Activated CD4-positive, alpha-beta memory T cell treated with anti-CD3 and anti-CD28 coated beads for 36 hours (primary cell): Measurements from ENCODE around the gene EPHB1. TPM values are rescaled to one million over a fixed set of nuclear protein-coding genes. Genes with fewer than 3 reads are reported as not detected.

Experiments
- CTCF ChIA-PET: fragments of 350-600 bp; sonication (Branson Sonifier 250); formaldehyde crosslinking; loops from one replicate; lab custom pipeline; 2021; ENCODE audit warnings: antibody characterized with exemption, inconsistent platforms; lab: Charles Lee
- POLR2A ChIA-PET: fragments of 350-600 bp; sonication (Branson Sonifier 250); formaldehyde crosslinking; loops from one replicate; lab custom pipeline; 2021; ENCODE audit warnings: antibody characterized with exemption; lab: Charles Lee
- DNase-seq: peaks from one replicate; pipeline ENCODE4 v3.0.0-alpha.2; 2020
- H3K27ac Mint-ChIP-seq: one replicate; pipeline ENCODE4 v1.8.0; 2021; ENCODE audit warnings: mixed read lengths
- H3K27me3 Mint-ChIP-seq: one replicate; pipeline ENCODE4 v1.8.0; 2021; ENCODE audit warnings: mixed read lengths
- H3K36me3 Mint-ChIP-seq: one replicate; pipeline ENCODE4 v1.8.0; 2021; ENCODE audit warnings: mixed read lengths
- H3K4me1 Mint-ChIP-seq: one replicate; pipeline ENCODE4 v1.8.0; 2021; ENCODE audit warnings: low read depth, mixed read lengths
- H3K4me3 Mint-ChIP-seq: one replicate; pipeline ENCODE4 v1.8.0; 2021; ENCODE audit warnings: mild to moderate bottlenecking, mixed read lengths
- H3K9me3 Mint-ChIP-seq: one replicate; pipeline ENCODE4 v1.8.0; 2021; ENCODE audit warnings: mixed read lengths
- intact Hi-C: fragments of 100-400 bp; cut with micrococcal nuclease; formaldehyde crosslinking; loops from one replicate; pipeline ENCODE4 v1.15.1; 2023
- total RNA-seq, 2 experiments: library from RNA; stranded (reverse); gene quantifications; one replicate each; pipeline ENCODE4 v1.2.3, GENCODE V29; 2021

EPHB1 gene
- total RNA-seq, 2 experiments from 2014 or later, result 1.3 TPM

DNA sequence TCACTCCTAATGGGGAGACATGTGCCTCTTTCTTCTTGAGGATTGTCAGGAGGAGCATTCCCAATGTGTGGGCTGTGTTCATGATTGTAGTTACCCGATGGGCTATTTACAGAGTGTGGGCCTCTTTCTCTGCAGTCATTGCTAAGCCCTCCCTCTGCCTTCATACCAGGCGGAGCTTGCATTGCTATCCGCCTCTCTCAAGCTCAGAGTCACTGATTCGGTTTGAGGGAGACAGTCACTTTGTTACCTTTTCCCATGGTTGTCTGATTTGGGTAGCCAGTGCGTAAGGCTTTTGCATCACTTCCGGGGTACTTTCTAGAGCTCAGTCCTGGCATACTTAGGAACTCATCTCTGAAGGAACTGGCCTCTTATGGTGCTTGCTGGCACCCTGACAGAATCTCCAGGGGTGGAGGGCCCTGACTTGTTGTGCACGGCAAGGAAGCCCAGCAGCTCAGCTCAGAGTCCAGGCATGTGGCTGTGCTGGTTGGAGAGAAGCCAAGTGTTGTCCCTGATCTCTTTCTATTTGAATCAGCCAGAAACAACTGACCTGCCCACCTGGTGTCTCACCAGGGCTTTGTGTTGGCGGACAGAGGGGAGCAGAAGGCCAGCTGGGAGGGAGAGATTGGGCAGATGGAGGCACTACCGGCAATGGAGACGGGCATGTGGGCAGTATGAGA is 79.8 kb downstream of the EPHB1 start:
- Mint-ChIP-seq H3K4me1 (no peaks in the 10 kb centered on the region), H3K9me3 (no peaks in the 10 kb centered on the region), H3K27me3 (peaks cover 2% of the 10 kb centered on the region), H3K36me3 (no peaks in the 10 kb centered on the region), H3K4me3 (no peak overlapping the region), H3K27ac (no peak overlapping the region)
- intact Hi-C loops, result no loop called here
- ChIA-PET CTCF (no interaction called here), POLR2A (no interaction called here)
- no peak for DNase-seq

DNA sequence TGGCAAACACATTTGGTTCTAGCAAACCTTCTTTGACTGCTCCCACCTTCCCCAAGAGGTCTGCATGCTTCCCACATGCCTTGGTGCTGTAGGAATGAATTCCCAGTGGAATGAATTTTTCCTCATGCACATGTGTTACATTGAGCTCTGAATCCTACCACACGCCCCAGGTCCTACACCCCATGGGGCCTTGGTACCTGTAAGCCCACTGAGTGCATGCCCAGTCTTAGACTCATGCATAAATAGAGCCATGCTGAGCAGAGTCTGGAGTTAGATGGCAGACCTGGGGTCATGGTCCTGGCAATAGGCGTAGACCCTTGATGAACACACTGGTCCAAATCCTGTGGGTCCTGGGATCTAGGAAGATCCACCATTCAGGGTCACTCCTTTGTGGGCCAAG is 81.8 kb downstream of the EPHB1 start:
- DNase-seq, result no peak
- CTCF ChIA-PET, result no interaction called here
- no peaks in the 10 kb centered on the region for H3K4me1 Mint-ChIP-seq

GRCh38 chr3:134877788-134878187 is 82.7 kb downstream of the EPHB1 start:
- no peaks in the 10 kb centered on the region for H3K36me3 Mint-ChIP-seq
- CTCF ChIA-PET, result no interaction called here
- H3K4me3 Mint-ChIP-seq, result no peak overlapping the region
- no peaks in the 10 kb centered on the region for H3K4me1 Mint-ChIP-seq
- no peaks in the 10 kb centered on the region for H3K9me3 Mint-ChIP-seq
- POLR2A ChIA-PET, result interaction anchor here (1.3 kb wide), 1 partner anchor 82 kb away, joined by 3 read pairs; no protein-coding TSS in a partner anchor
- DNase-seq, result no peak
- H3K27me3 Mint-ChIP-seq, result peaks cover 1% of the 10 kb centered on the region
- intact Hi-C loops, result no loop called here
- no peak overlapping the region for H3K27ac Mint-ChIP-seq

More for the DNA sequence above, 81.8 kb downstream of the EPHB1 start:
- H3K36me3 Mint-ChIP-seq, result no peaks in the 10 kb centered on the region
- no peak overlapping the region for H3K27ac Mint-ChIP-seq
- H3K27me3 Mint-ChIP-seq, result peaks cover 2% of the 10 kb centered on the region
- intact Hi-C loops, result no loop called here
- H3K4me3 Mint-ChIP-seq, result no peak overlapping the region
- H3K9me3 Mint-ChIP-seq, result no peaks in the 10 kb centered on the region
- POLR2A ChIA-PET, result no interaction called here

DNA sequence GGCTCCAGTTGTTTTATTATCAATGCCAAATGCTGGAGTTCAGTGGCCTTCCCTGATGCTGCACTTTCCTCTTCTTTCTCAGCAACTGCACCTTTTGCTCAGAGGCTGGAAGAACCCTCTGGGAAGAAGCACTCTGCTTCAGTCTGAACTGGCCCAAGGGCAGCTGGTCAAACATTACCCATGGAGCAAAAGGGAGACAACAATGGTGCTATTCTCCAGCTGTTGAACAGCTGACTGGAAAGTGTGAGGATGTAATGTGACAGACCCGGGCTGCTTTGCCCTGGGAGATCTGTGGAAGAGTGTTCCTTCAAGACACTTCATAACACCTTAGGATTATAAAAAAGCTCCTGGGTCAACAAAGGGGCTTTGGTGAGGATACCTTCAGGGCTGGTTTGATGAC is 84.9 kb downstream of the EPHB1 start:
- intact Hi-C loops, result no loop called here
- no peaks in the 10 kb centered on the region for H3K4me1 Mint-ChIP-seq

GRCh38 chr3:134880431-134880830 is 85.4 kb downstream of the EPHB1 start:
- CTCF ChIA-PET, result no interaction called here
- POLR2A ChIA-PET, result no interaction called here
- H3K27ac Mint-ChIP-seq, result no peak overlapping the region

More for the DNA sequence above, 84.9 kb downstream of the EPHB1 start:
- Mint-ChIP-seq H3K9me3 (no peaks in the 10 kb centered on the region), H3K4me3 (no peak overlapping the region), H3K27me3 (no peaks in the 10 kb centered on the region), H3K27ac (no peak overlapping the region), H3K36me3 (no peaks in the 10 kb centered on the region)
- ChIA-PET POLR2A (no interaction called here), CTCF (no interaction called here)
- no peak for DNase-seq

DNA sequence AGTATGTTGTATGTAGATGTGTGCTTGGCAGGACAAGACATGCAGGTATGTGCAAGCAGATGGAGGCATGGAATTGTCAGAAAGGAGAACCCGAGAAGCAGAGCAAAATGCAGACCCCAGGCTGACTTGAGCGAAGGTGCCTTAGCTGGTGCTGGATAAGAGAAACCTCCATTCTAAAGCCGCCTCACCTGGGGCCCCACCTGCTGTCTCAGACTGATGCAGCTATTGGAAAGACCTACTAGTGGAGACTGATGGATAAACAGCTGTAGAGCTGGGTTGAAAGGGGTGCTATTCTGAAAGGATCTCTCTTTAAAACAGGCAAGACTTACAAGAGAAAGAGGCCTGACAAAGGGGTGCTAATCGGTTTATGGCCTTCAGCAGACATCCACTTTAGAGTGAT is 86.2 kb downstream of the EPHB1 start:
- Mint-ChIP-seq H3K27me3 (no peaks in the 10 kb centered on the region), H3K27ac (no peak overlapping the region), H3K4me3 (no peak overlapping the region), H3K4me1 (peaks cover 4% of the 10 kb centered on the region), H3K9me3 (no peaks in the 10 kb centered on the region), H3K36me3 (no peaks in the 10 kb centered on the region)
- DNase-seq, result no peak
- intact Hi-C loops, result no loop called here
- ChIA-PET CTCF (no interaction called here), POLR2A (no interaction called here)

More at GRCh38 chr3:134880431-134880830, 85.4 kb downstream of the EPHB1 start:
- H3K4me3 Mint-ChIP-seq, result no peak overlapping the region
- intact Hi-C loops, result no loop called here
- H3K36me3 Mint-ChIP-seq, result no peaks in the 10 kb centered on the region
- no peaks in the 10 kb centered on the region for H3K4me1 Mint-ChIP-seq
- H3K27me3 Mint-ChIP-seq, result no peaks in the 10 kb centered on the region
- no peak for DNase-seq
- H3K9me3 Mint-ChIP-seq, result no peaks in the 10 kb centered on the region

GRCh38 chr3:134883697-134884385 is 88.8 kb downstream of the EPHB1 start:
- Mint-ChIP-seq H3K4me3 (no peak overlapping the region), H3K36me3 (no peaks in the 10 kb centered on the region), H3K4me1 (peaks cover 4% of the 10 kb centered on the region), H3K27ac (no peak overlapping the region), H3K9me3 (no peaks in the 10 kb centered on the region), H3K27me3 (no peaks in the 10 kb centered on the region)
- ChIA-PET CTCF (no interaction called here), POLR2A (no interaction called here)
- no peak for DNase-seq
- intact Hi-C loops, result no loop called here

GRCh38 chr3:134885877-134886621 is 91.0 kb downstream of the EPHB1 start:
- no peaks in the 10 kb centered on the region for H3K27me3 Mint-ChIP-seq
- ChIA-PET CTCF (no interaction called here), POLR2A (no interaction called here)
- intact Hi-C loops, result no loop called here
- H3K4me1 Mint-ChIP-seq, result peaks cover 4% of the 10 kb centered on the region
- DNase-seq, result peak; percentile 9
- H3K9me3 Mint-ChIP-seq, result no peaks in the 10 kb centered on the region
- no peaks in the 10 kb centered on the region for H3K36me3 Mint-ChIP-seq
- H3K27ac Mint-ChIP-seq, result no peak overlapping the region
- no peak overlapping the region for H3K4me3 Mint-ChIP-seq

DNA sequence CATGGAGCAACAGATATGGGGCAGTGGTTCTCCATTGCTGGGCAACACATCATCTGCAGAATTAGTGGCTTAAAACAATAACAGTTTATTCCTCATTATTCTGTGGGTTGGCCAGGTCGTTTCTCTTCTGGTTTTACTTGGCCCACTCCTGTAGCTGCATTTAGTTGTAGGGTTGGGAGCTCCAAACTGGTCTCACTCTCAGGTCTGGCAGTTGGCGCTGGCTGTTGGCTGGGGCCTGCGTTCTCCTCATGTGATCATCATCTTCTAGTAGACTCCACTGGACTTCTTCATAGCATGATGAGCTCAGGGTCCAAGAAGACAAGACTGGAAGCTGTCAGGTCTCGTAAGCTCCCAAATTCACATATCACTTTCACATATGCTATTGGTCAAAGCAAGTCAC is 91.9 kb downstream of the EPHB1 start:
- no peak overlapping the region for H3K27ac Mint-ChIP-seq
- peaks cover 4% of the 10 kb centered on the region for H3K4me1 Mint-ChIP-seq
- no peaks in the 10 kb centered on the region for H3K36me3 Mint-ChIP-seq
- ChIA-PET CTCF (no interaction called here), POLR2A (no interaction called here)
- H3K4me3 Mint-ChIP-seq, result no peak overlapping the region
- DNase-seq, result no peak
- H3K27me3 Mint-ChIP-seq, result no peaks in the 10 kb centered on the region
- no peaks in the 10 kb centered on the region for H3K9me3 Mint-ChIP-seq
- intact Hi-C loops, result no loop called here

DNA sequence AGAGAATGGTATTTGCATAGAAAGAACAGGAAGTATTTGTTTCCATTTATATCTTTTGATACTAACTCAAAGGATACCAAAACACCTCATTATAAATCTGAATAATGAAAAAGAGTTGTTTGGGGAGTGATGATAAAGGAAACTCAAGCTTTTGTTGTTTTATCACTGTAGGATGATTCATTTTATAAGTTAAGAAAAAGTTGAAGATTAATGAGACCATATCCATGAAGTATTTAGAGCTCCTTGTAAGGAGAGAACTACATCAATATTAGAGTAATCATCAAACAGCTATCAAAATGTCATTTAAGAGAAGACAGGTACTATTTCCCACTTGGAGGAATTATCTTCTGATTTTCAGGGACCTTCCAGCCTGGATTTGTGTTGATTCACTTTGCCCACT is 92.5 kb downstream of the EPHB1 start:
- intact Hi-C loops, result no loop called here
- H3K4me3 Mint-ChIP-seq, result no peak overlapping the region
- H3K4me1 Mint-ChIP-seq, result peaks cover 4% of the 10 kb centered on the region
- CTCF ChIA-PET, result no interaction called here
- no peak for DNase-seq
- no peaks in the 10 kb centered on the region for H3K36me3 Mint-ChIP-seq
- H3K27me3 Mint-ChIP-seq, result no peaks in the 10 kb centered on the region
- POLR2A ChIA-PET, result no interaction called here
- no peak overlapping the region for H3K27ac Mint-ChIP-seq
- H3K9me3 Mint-ChIP-seq, result no peaks in the 10 kb centered on the region

DNA sequence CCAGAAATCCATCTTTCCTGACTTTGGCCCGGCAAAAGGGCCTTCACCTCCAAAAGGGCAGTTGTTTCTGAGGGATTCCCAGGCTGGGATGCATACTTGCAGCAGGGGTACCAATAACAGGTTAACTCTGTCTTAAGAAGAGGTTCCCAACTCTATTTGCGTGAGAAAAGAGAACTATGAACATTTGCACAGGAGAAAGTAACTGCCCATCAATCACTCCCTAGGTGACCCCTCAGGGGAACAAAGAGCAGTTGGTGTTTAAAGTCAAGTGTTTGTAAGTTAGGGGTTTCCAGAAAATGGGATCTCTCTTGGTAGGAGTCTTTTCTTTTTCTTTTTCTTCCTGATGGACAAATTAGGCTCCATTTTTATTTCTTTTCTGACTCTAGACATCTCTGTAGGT is 97.3 kb downstream of the EPHB1 start:
- no peaks in the 10 kb centered on the region for H3K4me1 Mint-ChIP-seq
- H3K4me3 Mint-ChIP-seq, result no peak overlapping the region
- H3K27ac Mint-ChIP-seq, result no peak overlapping the region
- H3K36me3 Mint-ChIP-seq, result no peaks in the 10 kb centered on the region
- intact Hi-C loops, result no loop called here
- peaks cover 2% of the 10 kb centered on the region for H3K27me3 Mint-ChIP-seq
- no peaks in the 10 kb centered on the region for H3K9me3 Mint-ChIP-seq
- ChIA-PET POLR2A (no interaction called here), CTCF (no interaction called here)
- no peak for DNase-seq

GRCh38 chr3:134892761-134893160 is 97.7 kb downstream of the EPHB1 start:
- no peak for DNase-seq
- H3K9me3 Mint-ChIP-seq, result no peaks in the 10 kb centered on the region
- CTCF ChIA-PET, result no interaction called here
- H3K27ac Mint-ChIP-seq, result no peak overlapping the region
- POLR2A ChIA-PET, result no interaction called here
- intact Hi-C loops, result no loop called here
- peaks cover 2% of the 10 kb centered on the region for H3K27me3 Mint-ChIP-seq
- no peaks in the 10 kb centered on the region for H3K36me3 Mint-ChIP-seq
- H3K4me3 Mint-ChIP-seq, result no peak overlapping the region
- H3K4me1 Mint-ChIP-seq, result no peaks in the 10 kb centered on the region
